Measurements from ENCODE around the gene ANKRD55.
"Not testable (repeated sequence)": the region's sequence is repeated elsewhere in the genome, so short reads cannot be mapped to it uniquely, and the experiment has no call there.

The ANKRD55 gene

DNA sequence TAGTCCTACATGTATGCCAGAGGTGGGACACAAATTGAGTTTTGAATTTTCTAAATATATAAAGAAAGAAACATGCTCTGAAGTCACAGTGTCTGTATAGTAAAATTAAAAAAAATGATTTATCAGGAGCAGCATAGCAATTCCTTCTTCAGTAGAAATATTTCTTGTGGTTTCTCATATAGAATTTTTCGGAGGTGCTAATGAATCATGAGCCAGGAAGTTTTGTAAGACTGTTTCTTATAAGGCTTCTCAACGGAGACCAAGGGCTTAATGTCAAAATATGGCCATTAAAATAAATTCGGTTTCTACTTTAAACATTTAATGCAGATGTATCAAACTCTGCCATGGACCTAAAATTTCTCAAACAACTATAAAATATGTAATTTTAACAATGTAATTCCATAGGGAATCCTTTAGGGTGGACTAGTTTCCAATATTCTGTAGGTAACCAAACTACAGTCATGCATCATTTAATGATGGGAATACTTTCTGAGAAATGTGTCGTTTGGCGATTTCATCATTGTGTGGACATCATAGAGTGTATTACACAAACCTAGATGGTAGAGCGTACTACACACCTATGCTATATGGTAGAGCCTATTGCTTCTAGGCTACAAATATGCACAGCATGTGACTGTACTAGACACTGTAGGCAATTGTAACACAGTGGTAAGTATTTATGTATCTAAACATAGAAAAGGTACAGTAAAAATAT is 66.3 kb downstream of the ANKRD55 start:
- no peak for DNase-seq

GRCh38 chr5:56164376-56164775 is 68.8 kb downstream of the ANKRD55 start:
- no peak for DNase-seq

DNA sequence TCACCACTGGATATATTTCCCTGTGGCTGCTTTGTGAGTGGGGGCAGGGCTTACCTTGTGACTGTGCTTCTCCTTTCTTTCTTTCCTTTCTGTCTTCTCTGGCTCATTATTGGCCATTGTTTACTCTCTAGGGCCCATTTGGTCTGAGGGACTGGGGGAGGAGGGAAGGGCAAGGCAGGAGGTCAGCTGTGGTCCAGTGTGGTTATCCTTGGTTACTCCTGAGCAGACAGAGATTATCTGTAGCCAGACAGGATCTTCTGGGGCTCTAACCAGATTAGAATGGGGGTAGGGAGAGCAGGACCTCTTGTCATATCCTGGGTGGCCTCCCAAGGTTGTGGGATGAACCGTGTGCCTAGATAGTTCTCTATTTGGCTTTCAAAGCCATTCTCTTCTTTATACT is 71.2 kb downstream of the ANKRD55 start:
- DNase-seq = no peak

GRCh38 chr5:56161439-56161823 is 71.7 kb downstream of the ANKRD55 start:
- DNase-seq = no peak

GRCh38 chr5:56160723-56161438 is 72.2 kb downstream of the ANKRD55 start:
- no peak for DNase-seq

DNA sequence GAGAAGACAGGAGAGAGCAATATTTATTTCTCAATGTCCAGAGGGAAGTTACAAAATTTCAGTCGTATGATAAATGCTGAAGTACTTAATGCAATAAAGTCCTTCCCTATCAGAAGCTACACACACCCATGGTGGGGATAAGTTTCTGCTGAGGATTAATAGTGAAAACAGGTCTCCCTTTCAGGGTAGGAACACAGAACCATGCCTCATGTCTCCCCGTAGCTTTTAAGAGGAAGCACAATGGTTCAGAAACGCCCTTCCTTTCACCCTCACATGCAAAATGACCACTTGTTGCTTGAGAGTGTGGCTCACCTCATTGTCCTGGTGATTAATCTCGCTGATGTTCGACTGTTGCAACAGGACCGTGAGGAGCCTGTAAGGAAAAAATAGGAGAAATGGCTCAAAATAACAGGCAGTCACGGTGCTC is 73.6 kb downstream of the ANKRD55 start:
- DNase-seq = peak; percentile 12

DNA sequence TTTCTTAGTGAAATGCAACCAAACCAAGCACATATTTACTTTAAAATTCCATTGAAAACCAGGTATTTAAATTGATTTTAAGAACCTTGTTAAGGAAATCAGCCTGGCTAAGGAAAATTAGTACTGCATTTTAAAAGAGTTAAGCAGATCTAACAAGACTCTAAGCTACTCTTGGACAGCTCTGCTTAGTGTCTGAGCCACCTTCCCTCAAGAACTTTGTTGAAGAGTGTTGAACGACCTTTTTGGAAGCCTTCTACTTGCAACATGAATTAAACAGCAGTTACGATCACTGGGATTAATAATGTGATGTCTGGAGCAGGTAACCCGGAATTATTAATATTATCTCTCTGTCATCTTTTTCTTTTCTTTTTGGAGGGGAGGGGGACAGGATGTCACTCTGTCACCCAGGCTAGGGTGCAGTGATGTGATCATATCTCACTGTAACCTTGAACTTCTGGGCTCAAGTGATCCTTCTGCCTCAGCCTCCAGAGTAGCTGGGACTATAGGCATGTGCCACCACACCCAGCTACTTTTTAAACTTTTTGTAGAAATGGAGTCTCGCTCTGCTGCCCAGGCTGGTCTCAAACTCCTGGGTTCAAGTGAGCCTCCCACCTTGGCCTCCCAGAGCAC is 74.7 kb downstream of the ANKRD55 start:
- DNase-seq = peak; percentile 15

- DNase-seq = not testable (repeated sequence)
Measured at GRCh38 chr5:56157191-56157621, 75.9 kb downstream of the ANKRD55 start.

- peak; percentile 40 for DNase-seq
Measured at GRCh38 chr5:56156585-56157190, 76.4 kb downstream of the ANKRD55 start.

DNA sequence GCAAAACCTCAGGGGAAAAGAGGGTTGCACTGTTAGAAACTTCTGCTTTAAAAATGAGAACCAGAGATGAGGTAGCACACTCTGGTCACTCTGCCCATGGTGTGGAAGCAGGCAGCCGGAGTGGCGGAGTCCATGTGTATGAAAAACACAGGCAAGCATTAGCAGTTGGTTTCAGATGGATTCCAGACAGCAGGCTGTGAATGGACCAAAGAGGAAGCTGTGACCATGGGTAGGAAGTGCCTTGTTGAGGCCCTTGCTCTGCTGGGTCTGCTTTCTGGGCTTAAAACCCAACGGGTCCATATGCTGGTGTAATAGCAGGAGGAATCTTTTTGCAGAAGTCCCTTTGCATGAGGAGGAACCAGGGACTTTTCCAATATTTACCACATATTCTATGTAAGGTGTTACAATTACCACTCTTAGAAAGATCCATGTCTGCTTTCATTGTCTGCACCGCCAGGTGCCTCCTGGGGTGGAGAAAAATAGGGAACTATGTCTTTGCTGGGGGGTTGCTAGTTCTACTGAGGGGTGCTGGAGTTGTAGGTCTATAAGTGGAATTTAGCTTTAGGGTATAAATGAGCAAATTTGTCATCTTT is 77.0 kb downstream of the ANKRD55 start:
- peak; percentile 24 for DNase-seq

DNA sequence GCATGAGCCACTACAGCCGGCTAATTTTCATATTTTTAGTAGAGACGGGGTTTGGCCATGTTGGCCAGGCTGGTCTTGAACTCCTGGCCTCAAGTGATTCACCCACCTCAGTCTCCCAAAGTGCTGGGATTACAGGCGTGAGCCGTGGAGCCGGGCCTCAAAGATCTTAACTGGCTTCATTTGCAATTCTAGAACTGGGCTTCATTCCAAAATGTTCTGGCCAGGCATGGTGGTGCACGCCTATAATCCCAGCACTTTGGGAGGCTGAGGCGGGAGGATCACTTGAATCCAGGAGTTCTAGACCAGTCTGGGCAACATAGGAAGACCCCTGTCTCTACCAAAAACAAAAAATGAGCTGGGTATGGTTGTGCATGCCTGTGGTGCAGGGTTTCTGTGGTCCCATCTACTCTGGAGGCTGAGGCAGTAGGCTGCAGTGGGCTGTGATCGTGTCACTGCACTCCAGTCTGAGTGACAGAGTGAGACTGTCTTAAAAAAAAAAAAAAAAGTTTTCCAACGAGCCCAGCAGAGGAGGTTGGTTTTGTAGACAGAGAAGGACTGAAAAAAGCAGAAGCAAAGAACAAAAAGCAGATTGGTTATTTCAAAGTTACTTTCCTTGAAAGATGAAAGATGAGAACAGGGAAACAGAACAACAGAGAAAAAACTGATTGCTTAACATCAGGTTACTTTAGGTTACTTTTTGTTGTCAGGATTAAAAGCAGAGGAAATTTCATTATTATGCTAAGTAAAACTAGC is 78.2 kb downstream of the ANKRD55 start:
- DNase-seq = no peak

GRCh38 chr5:56152437-56152836 is 80.7 kb downstream of the ANKRD55 start:
- DNase-seq = peak; percentile 36

DNA sequence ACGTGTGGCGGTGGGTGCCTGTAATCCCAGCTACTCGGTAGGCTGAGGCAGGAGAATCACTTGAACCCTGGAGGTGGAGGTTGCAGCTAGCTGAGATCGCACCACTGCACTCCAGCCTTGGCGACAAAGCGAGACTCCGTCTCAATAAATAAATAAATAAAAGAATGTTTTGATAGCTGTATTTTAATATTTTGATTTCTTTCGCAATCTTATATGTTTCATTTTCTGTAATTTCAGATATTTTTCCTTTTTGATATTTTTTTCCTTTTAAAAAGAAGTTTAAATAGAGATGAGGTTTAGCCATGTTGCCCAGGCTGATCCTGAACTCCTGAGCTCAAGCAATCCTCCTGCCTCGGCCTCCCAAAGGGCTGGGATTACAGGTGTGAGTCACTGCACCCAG is 82.4 kb downstream of the ANKRD55 start:
- DNase-seq = not testable (repeated sequence)

DNA sequence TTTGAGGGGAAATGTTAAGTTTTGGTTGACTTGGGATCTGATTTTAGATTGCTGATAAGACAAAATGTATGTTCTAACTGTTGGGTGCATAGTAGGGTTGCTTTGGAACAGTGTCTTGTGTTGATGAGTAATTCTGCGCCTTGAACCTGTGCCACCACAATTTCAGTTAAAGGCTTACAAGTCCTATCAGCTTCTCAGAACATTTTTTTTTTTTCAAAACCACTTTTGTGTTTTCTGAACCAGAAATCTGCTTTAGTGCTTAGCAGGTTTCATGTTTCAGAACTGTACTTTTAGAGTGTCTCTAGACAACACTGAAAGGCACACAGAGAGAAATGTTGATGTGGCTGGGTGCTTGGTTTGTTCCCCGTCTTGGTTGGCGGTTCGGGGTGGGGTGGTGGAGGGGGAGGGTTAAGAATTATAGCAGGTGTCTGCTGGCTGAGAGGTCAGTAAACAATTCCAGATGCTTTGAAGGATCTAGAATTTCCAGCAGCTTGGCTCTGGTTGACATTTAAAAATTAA is 84.6 kb downstream of the ANKRD55 start:
- DNase-seq = peak; percentile 41

- no peak for DNase-seq
Measured at GRCh38 chr5:56147659-56148230, 85.4 kb downstream of the ANKRD55 start.

- no peak for DNase-seq
Measured at GRCh38 chr5:56147106-56147505, 86.0 kb downstream of the ANKRD55 start.

GRCh38 chr5:56146674-56147073 is 86.5 kb downstream of the ANKRD55 start:
- DNase-seq = no peak

DNA sequence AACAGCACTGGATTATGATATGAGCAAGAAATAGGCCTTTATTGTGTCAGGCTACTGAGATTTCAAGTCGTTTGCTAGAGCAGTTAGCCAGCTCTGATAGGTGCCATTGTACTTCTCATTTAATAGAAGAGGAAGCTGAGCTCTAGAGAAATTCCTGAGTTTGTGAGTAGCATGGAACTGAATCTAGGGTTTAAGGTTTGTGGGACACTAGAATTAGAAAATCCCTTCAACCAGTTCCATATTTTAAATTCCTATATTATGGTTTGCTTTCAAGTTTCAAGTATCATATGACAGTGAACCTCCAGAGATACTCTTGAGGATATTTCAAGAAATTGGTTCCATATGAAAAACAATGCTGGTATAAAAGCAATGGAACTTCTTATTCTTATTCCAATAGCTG is 87.6 kb downstream of the ANKRD55 start:
- DNase-seq = no peak

- DNase-seq = no peak
Measured at GRCh38 chr5:56145106-56145505, 88.0 kb downstream of the ANKRD55 start.

DNA sequence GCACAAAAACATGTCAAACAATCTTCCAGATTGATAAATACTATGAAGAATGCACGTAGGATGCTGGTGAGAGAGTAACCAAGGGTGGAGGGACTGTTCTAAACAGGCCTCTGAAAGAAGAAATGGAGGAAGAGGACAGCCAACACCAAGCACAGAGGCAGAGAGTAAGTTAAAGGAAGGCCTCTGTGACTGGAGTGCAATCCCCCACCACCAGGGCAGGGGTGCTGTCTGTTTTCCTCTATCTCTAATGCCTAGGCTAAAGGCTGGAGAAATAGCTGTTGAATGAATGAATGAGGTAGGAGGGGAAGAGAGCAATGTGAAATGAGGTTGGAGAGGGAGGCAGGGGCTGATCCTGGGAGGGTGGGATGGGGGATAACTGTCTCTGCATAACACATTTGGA is 88.9 kb downstream of the ANKRD55 start:
- no peak for DNase-seq

- DNase-seq = no peak
Measured at GRCh38 chr5:56143373-56143714, 89.8 kb downstream of the ANKRD55 start.
